NB4 (cell line): ENCODE data around the gene RPS21.

ENCODE experiments used
- MYC ChIP-seq: IDR thresholded peaks from 2 replicates; pipeline ENCODE4 v1.6.1; 2011; ENCODE audit warnings: low read depth, low read length
- TF ChIP-seq, protein P1 (sequence below): IDR thresholded peaks from one replicate; pipeline ENCODE4 v1.5.1; 2012; ENCODE audit warnings: low read depth, low read length

DNA sequence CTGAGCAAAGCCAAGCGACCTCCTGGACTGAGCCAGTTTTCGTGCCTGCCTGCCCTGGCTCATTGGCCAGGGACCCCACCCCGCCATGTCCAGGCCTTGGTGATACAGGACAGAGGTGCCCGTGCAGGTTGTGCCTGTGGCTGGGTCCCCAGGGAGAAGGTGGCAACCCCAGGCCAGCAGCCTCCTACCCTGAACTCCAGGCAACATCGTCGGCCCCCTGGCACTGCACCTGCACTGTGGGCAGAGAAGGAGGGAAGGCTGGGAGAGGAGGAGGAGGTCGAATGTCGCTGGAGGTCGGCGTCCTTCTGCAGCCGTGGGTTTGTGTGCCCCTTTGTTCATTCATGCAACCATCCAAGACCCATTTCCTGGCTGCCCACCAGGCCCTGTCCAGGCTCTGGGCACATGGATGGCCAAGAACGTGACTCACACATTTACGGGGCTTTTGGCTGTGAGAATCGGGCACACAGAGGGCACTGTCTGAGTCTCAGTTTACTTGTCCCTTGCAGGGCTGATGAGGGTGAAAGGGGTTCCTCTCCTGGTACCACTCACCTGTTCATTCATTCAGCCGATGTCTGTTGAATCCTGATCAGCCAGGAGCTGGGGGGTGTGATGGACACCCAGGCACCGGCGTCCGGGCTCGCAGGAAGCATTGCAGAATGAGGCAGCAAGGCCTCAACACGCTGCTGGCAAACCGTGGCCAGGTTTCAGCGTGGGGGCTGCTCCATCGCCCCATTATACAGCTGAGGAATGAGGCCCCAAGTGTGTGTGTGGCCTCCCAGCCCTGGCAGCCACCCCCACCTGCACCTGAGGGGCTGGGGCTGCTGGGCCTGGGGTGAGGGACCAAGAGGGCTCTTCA lies 42.8 kb downstream of the RPS21 start:
- no peak for TF ChIP-seq MYC
- TF ChIP-seq, protein P1, sequence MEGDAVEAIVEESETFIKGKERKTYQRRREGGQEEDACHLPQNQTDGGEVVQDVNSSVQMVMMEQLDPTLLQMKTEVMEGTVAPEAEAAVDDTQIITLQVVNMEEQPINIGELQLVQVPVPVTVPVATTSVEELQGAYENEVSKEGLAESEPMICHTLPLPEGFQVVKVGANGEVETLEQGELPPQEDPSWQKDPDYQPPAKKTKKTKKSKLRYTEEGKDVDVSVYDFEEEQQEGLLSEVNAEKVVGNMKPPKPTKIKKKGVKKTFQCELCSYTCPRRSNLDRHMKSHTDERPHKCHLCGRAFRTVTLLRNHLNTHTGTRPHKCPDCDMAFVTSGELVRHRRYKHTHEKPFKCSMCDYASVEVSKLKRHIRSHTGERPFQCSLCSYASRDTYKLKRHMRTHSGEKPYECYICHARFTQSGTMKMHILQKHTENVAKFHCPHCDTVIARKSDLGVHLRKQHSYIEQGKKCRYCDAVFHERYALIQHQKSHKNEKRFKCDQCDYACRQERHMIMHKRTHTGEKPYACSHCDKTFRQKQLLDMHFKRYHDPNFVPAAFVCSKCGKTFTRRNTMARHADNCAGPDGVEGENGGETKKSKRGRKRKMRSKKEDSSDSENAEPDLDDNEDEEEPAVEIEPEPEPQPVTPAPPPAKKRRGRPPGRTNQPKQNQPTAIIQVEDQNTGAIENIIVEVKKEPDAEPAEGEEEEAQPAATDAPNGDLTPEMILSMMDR = no peak
